ENCODE data around the gene EI24. TPM values are rescaled to one million over a fixed set of nuclear protein-coding genes. Genes with fewer than 3 reads are reported as not detected.

The EI24 gene
- total RNA-seq, 2 donors from 2014 or later = 63.3 to 75.2 TPM

DNA sequence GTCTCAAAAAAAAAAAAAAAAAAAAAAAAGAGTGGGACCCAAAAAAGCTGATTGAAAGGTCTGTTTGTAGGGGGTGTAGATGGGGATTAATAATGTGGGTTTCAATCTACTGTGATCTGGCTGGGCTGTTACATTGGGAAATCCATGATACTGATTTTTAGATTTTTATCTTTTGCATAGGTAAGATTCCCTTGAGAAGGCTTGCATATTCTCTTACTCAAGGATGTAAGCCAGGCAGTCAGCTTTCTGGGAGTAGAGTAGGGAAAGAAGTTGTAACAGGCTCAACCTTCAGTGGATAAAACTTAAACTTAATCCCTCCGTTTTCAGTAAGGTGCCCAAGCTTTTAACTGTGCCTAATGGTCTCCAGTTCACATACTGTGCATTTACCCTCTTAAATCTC lies 53.8 kb downstream of the EI24 start:
- 70 to 83% methylated on average over 1 of the region's 1 CpG for WGBS, 2 donors
- Histone ChIP-seq H3K27me3 (no peaks in the 10 kb centered on the region), H3K27ac (no peak overlapping the region), H3K9me3 (no peaks in the 10 kb centered on the region), H3K36me3 (replicated peaks in 1 of 2; ENCODE audit: insufficient read depth in 1 of 2, low read depth in 2 of 2) (peaks cover 26 to 29% of the 10 kb centered on the region in 2 donors), H3K4me3 (no peak overlapping the region), H3K4me1 (peaks cover 16% of the 10 kb centered on the region)
- ATAC-seq = no peak
- intact Hi-C loops (cut with DNase I) = loop anchor here (10.0 kb wide), 1 partner anchor 48 kb away; no protein-coding TSS in a partner anchor
- no peak for DNase-seq
- TF ChIP-seq POLR2A (IDR thresholded peaks at IDR 0.05) = no peak

DNA sequence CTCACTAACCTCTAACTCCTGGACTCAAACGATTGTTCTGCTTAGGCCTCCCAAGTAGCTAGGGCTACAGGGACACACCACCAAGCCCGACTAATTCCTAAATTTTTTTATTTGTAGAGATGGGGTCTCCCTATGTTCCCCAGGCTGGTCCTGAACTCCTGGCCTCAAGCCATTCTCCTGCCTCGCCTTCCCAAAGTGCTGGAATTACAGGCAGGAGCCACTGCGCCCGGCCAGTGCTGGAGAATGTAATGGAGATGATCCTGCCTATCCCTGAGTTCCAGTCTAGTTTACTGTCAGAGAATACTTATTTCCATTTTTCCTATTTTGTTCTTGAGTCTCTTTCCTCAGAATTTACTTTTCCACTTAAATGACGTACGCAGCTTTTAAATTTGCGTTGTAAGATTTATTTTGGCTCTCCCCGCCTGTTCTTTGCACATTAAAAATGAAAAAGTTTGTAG lies 55.5 kb downstream of the EI24 start, which contains the start of gene CHEK1:
Gene CHEK1, plus strand, starts transcription at position 408 of the 458 bp plus-strand sequence. CDS start 1,606 bp downstream, outside the sequence.
- Histone ChIP-seq H3K27me3 (no peaks in the 10 kb centered on the region), H3K4me1 (peaks cover 16% of the 10 kb centered on the region), H3K36me3 (replicated peaks in 1 of 2; ENCODE audit: insufficient read depth in 1 of 2, low read depth in 2 of 2) (peaks cover 9 to 13% of the 10 kb centered on the region in 2 donors), H3K4me3 (peak within 1 kb of the TSS; percentile 11 to 53), H3K9me3 (no peaks in the 10 kb centered on the region), H3K27ac (peak within 1 kb of the TSS; percentile 92 to 99 (median 96))
- 47 to 53% methylated on average over 9 of the region's 9 CpGs for WGBS, 2 donors
- intact Hi-C loops (cut with DNase I) = loop anchor here (10.0 kb wide), 1 partner anchor 50 kb away; no protein-coding TSS in a partner anchor
- DNase-seq (peak in 2 of 4 donors; percentile 11 to 26), ATAC-seq (no peak)
- no peak for TF ChIP-seq POLR2A (IDR thresholded peaks at IDR 0.05)
- TF ChIP-seq, protein P1, sequence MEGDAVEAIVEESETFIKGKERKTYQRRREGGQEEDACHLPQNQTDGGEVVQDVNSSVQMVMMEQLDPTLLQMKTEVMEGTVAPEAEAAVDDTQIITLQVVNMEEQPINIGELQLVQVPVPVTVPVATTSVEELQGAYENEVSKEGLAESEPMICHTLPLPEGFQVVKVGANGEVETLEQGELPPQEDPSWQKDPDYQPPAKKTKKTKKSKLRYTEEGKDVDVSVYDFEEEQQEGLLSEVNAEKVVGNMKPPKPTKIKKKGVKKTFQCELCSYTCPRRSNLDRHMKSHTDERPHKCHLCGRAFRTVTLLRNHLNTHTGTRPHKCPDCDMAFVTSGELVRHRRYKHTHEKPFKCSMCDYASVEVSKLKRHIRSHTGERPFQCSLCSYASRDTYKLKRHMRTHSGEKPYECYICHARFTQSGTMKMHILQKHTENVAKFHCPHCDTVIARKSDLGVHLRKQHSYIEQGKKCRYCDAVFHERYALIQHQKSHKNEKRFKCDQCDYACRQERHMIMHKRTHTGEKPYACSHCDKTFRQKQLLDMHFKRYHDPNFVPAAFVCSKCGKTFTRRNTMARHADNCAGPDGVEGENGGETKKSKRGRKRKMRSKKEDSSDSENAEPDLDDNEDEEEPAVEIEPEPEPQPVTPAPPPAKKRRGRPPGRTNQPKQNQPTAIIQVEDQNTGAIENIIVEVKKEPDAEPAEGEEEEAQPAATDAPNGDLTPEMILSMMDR (IDR thresholded peaks at IDR 0.05) = no peak

DNA sequence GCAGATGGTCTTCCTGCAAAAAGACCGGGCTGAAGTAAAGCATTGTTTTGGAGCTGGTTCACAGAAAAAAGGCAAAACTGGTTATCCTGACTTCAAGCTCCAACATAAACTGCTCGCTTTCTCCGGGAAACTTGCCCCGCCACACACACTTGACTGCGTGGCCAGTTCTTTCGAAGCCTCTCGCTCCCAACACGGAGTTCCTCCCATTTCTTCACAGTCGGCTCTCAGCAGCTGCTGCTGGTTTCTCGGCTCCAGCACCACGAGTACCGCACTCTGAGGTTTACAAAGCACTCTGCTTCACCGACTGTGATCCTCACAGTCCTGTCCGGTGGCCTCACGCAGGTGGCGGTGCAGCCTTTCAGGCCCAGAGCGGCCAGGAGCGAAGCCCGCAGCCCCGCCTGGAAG lies 56.0 kb downstream of the EI24 start:
- Histone ChIP-seq H3K27ac (peak overlapping the region; percentile 92 to 99 (median 96)), H3K36me3 (replicated peaks in 1 of 2; ENCODE audit: insufficient read depth in 1 of 2, low read depth in 2 of 2) (peaks cover 4 to 10% of the 10 kb centered on the region in 2 donors), H3K4me3 (peak overlapping the region; percentile 11 to 53), H3K27me3 (no peaks in the 10 kb centered on the region), H3K9me3 (no peaks in the 10 kb centered on the region), H3K4me1 (peaks cover 16% of the 10 kb centered on the region)
- TF ChIP-seq, protein P1 (IDR thresholded peaks at IDR 0.05) = no peak
- no peak for TF ChIP-seq POLR2A (IDR thresholded peaks at IDR 0.05)
- intact Hi-C loops (cut with DNase I) = loop anchor here (10.0 kb wide), 1 partner anchor 50 kb away; no protein-coding TSS in a partner anchor
- DNase-seq (no peak), ATAC-seq (peak; percentile 59)
- WGBS, 2 donors = 0 to 1% methylated on average over 16 to 20 of the region's 20 CpGs

DNA sequence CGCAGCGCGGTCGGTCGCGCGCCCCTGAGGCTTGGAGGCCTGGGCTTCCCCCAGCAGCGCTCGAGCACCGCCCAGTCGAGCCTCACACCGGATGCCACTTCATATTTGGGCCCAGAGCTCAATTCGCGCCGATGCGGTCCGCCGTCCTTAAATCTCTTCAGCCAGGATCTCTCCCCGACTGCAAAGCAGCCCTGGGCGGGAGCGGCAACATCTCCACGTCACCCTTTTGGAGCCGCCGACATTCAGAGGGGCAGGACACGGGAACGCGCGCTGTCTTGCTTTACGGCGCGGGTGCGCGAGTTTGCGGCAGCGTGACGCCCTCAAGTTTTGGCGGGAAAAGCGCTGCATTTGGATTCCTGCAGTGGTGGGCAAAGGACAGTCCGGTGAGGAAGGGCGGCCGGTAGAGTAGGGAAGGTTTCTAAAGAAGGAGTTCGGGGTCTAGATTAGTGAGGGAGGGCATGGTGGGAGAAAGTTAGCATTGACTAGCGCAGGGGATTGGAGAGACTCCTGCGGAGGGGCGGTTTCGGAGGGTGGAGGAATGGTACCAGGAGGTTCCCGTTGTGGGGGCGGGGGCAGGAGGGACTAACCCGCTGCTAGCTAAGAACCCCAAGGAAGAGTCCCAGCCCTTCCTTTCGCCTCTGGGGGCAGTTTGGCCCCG lies 56.5 kb downstream of the EI24 start:
- TF ChIP-seq, protein P1 (IDR thresholded peaks at IDR 0.05) = peak in 1 of 7 experiments; percentile 11
- TF ChIP-seq POLR2A (IDR thresholded peaks at IDR 0.05) = peak; percentile 85 to 94 (median 90)
- 0 to 2% methylated on average over 13 to 51 of the region's 51 CpGs for WGBS, 2 donors
- H3K27ac ChIP-seq = peak overlapping the region; percentile 92 to 99 (median 96)
- peaks cover 0 to 5% of the 10 kb centered on the region in 2 donors for H3K36me3 ChIP-seq (replicated peaks in 1 of 2; ENCODE audit: insufficient read depth in 1 of 2, low read depth in 2 of 2)
- peaks cover 16% of the 10 kb centered on the region for H3K4me1 ChIP-seq
- DNase-seq (peak; percentile 85 to 88 (median 87)), ATAC-seq (peak; percentile 93)
- H3K9me3 ChIP-seq = no peaks in the 10 kb centered on the region
- no peaks in the 10 kb centered on the region for H3K27me3 ChIP-seq
- intact Hi-C loops (cut with DNase I) = loop anchor here (10.0 kb wide), 1 partner anchor 51 kb away; no protein-coding TSS in a partner anchor
- H3K4me3 ChIP-seq = peak overlapping the region; percentile 11 to 53

DNA sequence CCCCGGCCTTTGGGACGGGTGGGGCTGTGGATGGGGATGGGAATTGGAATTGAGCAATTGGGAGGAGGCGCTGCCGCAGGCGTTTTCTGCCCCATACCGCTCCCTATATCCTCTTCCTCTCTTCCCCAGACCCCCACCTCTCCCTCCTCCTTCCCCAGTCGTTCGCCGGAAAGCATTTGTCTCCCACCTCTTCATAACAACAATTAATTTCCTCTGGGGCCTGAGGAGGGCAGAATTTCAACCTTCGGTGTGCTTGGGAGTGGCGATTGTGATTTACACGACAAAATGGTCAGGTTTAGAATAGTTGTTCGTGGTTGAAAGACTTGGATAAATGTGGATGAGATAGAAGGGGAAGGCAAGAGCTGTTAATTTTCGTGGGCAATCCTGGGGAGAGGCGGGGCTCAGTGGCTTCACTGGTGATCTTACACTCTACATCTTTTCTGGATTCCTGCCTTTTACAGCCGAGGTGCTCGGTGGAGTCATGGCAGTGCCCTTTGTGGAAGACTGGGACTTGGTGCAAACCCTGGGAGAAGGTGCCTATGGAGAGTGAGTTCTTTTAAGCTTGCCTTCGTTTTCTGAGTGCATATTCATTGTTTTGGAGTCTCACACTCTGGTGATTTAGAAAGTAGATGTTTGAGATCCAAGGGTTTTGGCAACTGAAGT lies 57.1 kb downstream of the EI24 start:
- ATAC-seq (no peak), DNase-seq (peak in 1 of 4 donors; percentile 12)
- intact Hi-C loops (cut with DNase I) = loop anchor here (10.0 kb wide), 1 partner anchor 52 kb away; no protein-coding TSS in a partner anchor
- Histone ChIP-seq H3K9me3 (no peaks in the 10 kb centered on the region), H3K4me3 (peak overlapping the region; percentile 11 to 53), H3K27me3 (no peaks in the 10 kb centered on the region), H3K36me3 (replicated peaks in 1 of 2; ENCODE audit: insufficient read depth in 1 of 2, low read depth in 2 of 2) (no peaks in the 10 kb centered on the region), H3K4me1 (peaks cover 16% of the 10 kb centered on the region), H3K27ac (peak overlapping the region; percentile 92 to 99 (median 96))
- WGBS, 2 donors = 1% methylated on average over 18 of the region's 18 CpGs
- TF ChIP-seq POLR2A (IDR thresholded peaks at IDR 0.05) = no peak
- TF ChIP-seq, protein P1 (IDR thresholded peaks at IDR 0.05) = peak in 4 of 7 experiments; percentile 12 to 31 (median 22)

All from body of pancreas (tissue), 4 donors.